Lower lobe of right lung (tissue), 2 donors: ENCODE data around the gene PRKN. TPM values are rescaled to one million over a fixed set of nuclear protein-coding genes. Genes with fewer than 3 reads are reported as not detected.

Experiments used
- ATAC-seq, 2 donors: fragments of 200-7000 bp; cut with Tn5 transposase; one replicate each; pipeline ENCODE4 v1.9.1; 2020 to 2022; ENCODE audit warnings: mild to moderate bottlenecking in 2 of 2, moderate library complexity in 2 of 2
- DNase-seq: peaks from one replicate; pipeline ENCODE4 v3.0.0-alpha.2; 2020
- H3K27ac ChIP-seq: fragments of 200-600 bp; one replicate; pipeline ENCODE4 v1.8.0; 2022
- H3K27me3 ChIP-seq: fragments of 200-600 bp; one replicate; pipeline ENCODE4 v1.8.0; 2022; ENCODE audit warnings: low read depth
- H3K36me3 ChIP-seq: fragments of 200-600 bp; one replicate; pipeline ENCODE4 v1.8.0; 2022; ENCODE audit warnings: mild to moderate bottlenecking
- H3K4me1 ChIP-seq: fragments of 200-600 bp; one replicate; pipeline ENCODE4 v1.8.0; 2022
- H3K4me3 ChIP-seq: fragments of 200-600 bp; one replicate; pipeline ENCODE4 v1.8.0; 2022; ENCODE audit warnings: mild to moderate bottlenecking
- H3K9me3 ChIP-seq: fragments of 200-600 bp; one replicate; pipeline ENCODE4 v1.8.0; 2022
- CTCF ChIP-seq: fragments of 200-600 bp; IDR thresholded peaks from one replicate; pipeline ENCODE4 v1.8.0; 2022; ENCODE audit warnings: antibody characterized with exemption, mild to moderate bottlenecking
- intact Hi-C: fragments of 100-400 bp; cut with DNase I; formaldehyde crosslinking; loops from one replicate; pipeline ENCODE4 v1.11.0; 2022
- total RNA-seq: library from RNA; stranded (reverse); fragmentation: NEBNext Ultra II Directional; extraction: Animal tissue kit (Norgen Biotek cat#: 25700); gene quantifications from one replicate; pipeline ENCODE4 v1.2.1, GENCODE V29; 2021
- donor health status: DM: no; HTN: yes; CAD: no; lungs with severe emphysema.

The PRKN gene
- total RNA-seq, 1 donor from 2014 or later = 6.1 TPM

GRCh38 chr6:162612613-162613012 lies 115.0 kb downstream of the PRKN start:
- intact Hi-C loops = no loop called here
- no peaks in the 10 kb centered on the region for H3K9me3 ChIP-seq

GRCh38 chr6:162610351-162610750 lies 117.2 kb downstream of the PRKN start:
- Histone ChIP-seq H3K27me3 (no peaks in the 10 kb centered on the region), H3K27ac (no peak overlapping the region), H3K9me3 (no peaks in the 10 kb centered on the region), H3K4me1 (no peaks in the 10 kb centered on the region), H3K4me3 (no peak overlapping the region), H3K36me3 (no peaks in the 10 kb centered on the region)
- TF ChIP-seq CTCF = no peak
- ATAC-seq (no peak), DNase-seq (no peak)
- intact Hi-C loops = no loop called here

More at GRCh38 chr6:162612613-162613012, 115.0 kb downstream of the PRKN start:
- Histone ChIP-seq H3K4me3 (no peak overlapping the region), H3K27me3 (no peaks in the 10 kb centered on the region), H3K27ac (no peak overlapping the region), H3K4me1 (no peaks in the 10 kb centered on the region), H3K36me3 (no peaks in the 10 kb centered on the region)
- DNase-seq (no peak), ATAC-seq (no peak)
- no peak for TF ChIP-seq CTCF

GRCh38 chr6:162605881-162606280 lies 121.7 kb downstream of the PRKN start:
- no peaks in the 10 kb centered on the region for H3K4me1 ChIP-seq
- intact Hi-C loops = no loop called here
- H3K36me3 ChIP-seq = no peaks in the 10 kb centered on the region
- ATAC-seq = no peak
- H3K27ac ChIP-seq = no peak overlapping the region
- H3K27me3 ChIP-seq = no peaks in the 10 kb centered on the region
- TF ChIP-seq CTCF = no peak
- no peak for DNase-seq
- no peak overlapping the region for H3K4me3 ChIP-seq
- H3K9me3 ChIP-seq = no peaks in the 10 kb centered on the region

- Histone ChIP-seq H3K36me3 (no peaks in the 10 kb centered on the region), H3K4me1 (no peaks in the 10 kb centered on the region), H3K4me3 (no peak overlapping the region), H3K9me3 (no peaks in the 10 kb centered on the region), H3K27ac (no peak overlapping the region), H3K27me3 (no peaks in the 10 kb centered on the region)
- no peak for ATAC-seq
- intact Hi-C loops = no loop called here
- TF ChIP-seq CTCF = no peak
- no peak for DNase-seq
Measured at GRCh38 chr6:162603231-162604015, 124.1 kb downstream of the PRKN start.

- ATAC-seq (no peak), DNase-seq (no peak)
- no peak overlapping the region for H3K4me3 ChIP-seq
- H3K27ac ChIP-seq = no peak overlapping the region
- no peaks in the 10 kb centered on the region for H3K36me3 ChIP-seq
- intact Hi-C loops = no loop called here
- no peaks in the 10 kb centered on the region for H3K4me1 ChIP-seq
- H3K9me3 ChIP-seq = no peaks in the 10 kb centered on the region
- TF ChIP-seq CTCF = no peak
- no peaks in the 10 kb centered on the region for H3K27me3 ChIP-seq
Measured at GRCh38 chr6:162602759-162603158, 124.8 kb downstream of the PRKN start.
